ACC112 (cell line): Measurements from ENCODE around the gene PHF21B.

ENCODE experiments used
- H2AFZ ChIP-seq: fragments of 200-600 bp; sonication (generic); one replicate; pipeline ENCODE4 v1.6.0; 2017; ENCODE audit warnings: antibody characterized with exemption, low read length; ENCODE audit not compliant: unreplicated experiment
- H3K27ac ChIP-seq: fragments of 200-600 bp; sonication (generic); 2 replicates; pipeline ENCODE4 v1.5.1; 2014; ENCODE audit warnings: low read depth, mild to moderate bottlenecking, antibody characterized with exemption, low read length, moderate library complexity
- H3K27me3 ChIP-seq: fragments of 200-600 bp; sonication (generic); 2 replicates; pipeline ENCODE4 v1.6.1; 2014; ENCODE audit warnings: mild to moderate bottlenecking, antibody characterized with exemption, low read length, moderate library complexity, mixed read lengths; ENCODE audit not compliant: insufficient read depth
- H3K36me3 ChIP-seq: fragments of 200-600 bp; sonication (generic); 2 replicates; pipeline ENCODE4 v1.6.1; 2016; ENCODE audit warnings: mild to moderate bottlenecking, antibody characterized with exemption, low read length, moderate library complexity, mixed read lengths; ENCODE audit not compliant: insufficient read depth
- H3K4me1 ChIP-seq: fragments of 200-600 bp; sonication (generic); one replicate; pipeline ENCODE4 v1.6.1; 2016; ENCODE audit warnings: low read length, mixed read lengths; ENCODE audit not compliant: insufficient read depth, unreplicated experiment, control insufficient read depth
- H3K4me3 ChIP-seq: fragments of 200-600 bp; sonication (generic); 2 replicates; pipeline ENCODE4 v1.5.1; 2014; ENCODE audit warnings: mild to moderate bottlenecking, low read depth, low read length
- H3K79me2 ChIP-seq: fragments of 200-600 bp; sonication (generic); one replicate; pipeline ENCODE4 v1.6.0; 2016; ENCODE audit warnings: low read length; ENCODE audit not compliant: control insufficient read depth, unreplicated experiment, insufficient read depth

PHF21B gene

DNA sequence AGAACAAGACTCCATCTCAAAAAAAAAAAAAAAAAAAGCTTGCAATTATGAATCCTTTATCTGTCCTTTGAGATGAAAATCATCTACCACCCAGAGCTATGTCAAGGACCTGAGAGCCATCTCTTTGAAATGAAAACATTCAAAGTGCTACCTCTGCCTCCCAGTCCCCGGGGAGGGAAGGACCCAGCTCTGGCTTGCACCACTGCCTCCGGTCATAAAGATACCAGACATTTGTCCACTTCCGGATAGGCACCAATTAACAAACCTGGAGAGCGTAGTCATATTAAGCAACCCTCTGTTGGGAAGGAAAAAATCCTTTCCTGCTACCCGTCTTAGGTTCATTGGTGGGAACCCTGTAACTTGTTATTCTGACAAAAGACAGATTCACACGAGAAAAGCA, 158.9 kb downstream of the PHF21B start:
- no peaks in the 10 kb centered on the region for H3K79me2 ChIP-seq
- no peak overlapping the region for H3K4me3 ChIP-seq
- H3K4me1 ChIP-seq = peaks cover 3% of the 10 kb centered on the region
- H3K36me3 ChIP-seq = no peaks in the 10 kb centered on the region
- no peak overlapping the region for H2AFZ ChIP-seq
- no peak overlapping the region for H3K27ac ChIP-seq
- no peaks in the 10 kb centered on the region for H3K27me3 ChIP-seq

DNA sequence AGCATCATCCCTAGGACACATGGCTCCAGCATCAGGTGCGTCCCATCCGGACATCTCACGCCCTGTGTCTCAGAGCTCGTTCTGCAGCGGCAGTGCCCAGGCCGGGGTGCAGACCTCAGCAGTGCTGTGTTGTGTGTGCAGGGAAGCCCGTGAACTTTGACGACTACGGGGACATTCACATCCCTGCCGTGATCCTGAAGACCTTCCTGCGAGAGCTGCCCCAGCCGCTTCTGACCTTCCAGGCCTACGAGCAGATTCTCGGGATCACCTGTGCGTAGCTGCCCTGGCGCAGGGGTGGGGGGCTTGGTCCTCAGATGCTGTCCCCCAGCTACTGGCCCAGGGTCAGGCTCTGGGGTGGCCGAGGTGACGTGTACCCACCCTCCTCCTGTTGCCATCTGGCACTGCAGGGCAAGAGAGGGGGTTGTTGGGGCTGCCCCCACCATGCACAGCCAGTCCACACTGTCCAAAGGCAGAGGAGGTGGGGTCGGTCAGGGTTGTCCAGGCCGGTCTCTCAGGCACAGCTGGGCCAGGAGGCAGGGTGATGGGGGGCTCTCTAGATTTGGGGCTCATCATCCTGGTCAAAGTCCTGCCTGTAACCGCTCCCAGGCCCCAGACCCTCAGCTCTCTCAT, 160.9 kb downstream of the PHF21B start:
- no peaks in the 10 kb centered on the region for H3K79me2 ChIP-seq
- H3K4me1 ChIP-seq = peaks cover 3% of the 10 kb centered on the region
- no peak overlapping the region for H3K27ac ChIP-seq
- H2AFZ ChIP-seq = no peak overlapping the region
- no peaks in the 10 kb centered on the region for H3K36me3 ChIP-seq
- H3K27me3 ChIP-seq = no peaks in the 10 kb centered on the region
- no peak overlapping the region for H3K4me3 ChIP-seq

DNA sequence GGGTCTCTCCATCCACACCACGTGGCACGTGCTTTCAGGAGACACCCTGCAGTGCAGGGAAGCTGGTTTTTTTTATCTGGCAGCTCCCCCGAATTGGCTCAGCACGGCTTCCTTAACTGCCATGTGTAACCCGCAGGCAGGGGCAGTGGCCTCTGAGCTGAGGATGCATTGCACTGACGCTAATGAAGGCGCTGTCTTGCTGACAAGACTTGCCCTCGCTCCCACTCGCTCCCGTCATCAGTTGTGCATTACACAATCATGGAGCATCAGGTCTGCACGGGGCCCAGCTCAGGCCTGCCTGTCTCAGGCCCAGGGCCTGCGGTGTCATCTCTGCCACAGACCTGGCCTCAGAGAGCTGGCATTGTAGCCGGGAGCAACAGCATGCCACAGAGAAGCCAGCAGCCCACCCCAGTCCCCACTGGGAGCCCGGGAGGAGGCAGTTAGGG, 161.5 kb downstream of the PHF21B start:
- no peaks in the 10 kb centered on the region for H3K27me3 ChIP-seq
- no peaks in the 10 kb centered on the region for H3K36me3 ChIP-seq
- H3K4me3 ChIP-seq = no peak overlapping the region
- no peak overlapping the region for H2AFZ ChIP-seq
- H3K27ac ChIP-seq = no peak overlapping the region
- H3K4me1 ChIP-seq = peaks cover under 1% of the 10 kb centered on the region
- no peaks in the 10 kb centered on the region for H3K79me2 ChIP-seq

DNA sequence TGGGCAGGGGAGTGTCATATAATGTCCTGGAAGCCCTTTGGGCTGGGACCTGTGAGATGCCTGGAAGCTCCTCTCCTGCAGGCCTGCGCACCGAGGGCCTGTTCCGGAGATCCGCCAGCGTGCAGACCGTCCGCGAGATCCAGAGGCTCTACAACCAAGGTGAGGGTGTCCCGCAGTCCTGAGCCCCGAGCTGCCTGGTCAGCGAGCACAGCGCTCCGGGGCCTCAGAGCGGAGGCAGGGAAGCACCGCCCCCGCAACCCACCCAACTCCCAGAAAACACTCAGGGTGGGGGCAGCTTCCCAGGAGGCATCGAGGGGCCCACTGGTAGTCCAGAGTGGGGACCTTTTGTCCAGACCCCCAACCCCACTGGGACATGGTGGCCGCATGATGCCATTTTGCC, 161.9 kb downstream of the PHF21B start:
- Histone ChIP-seq H3K27ac (no peak overlapping the region), H3K36me3 (no peaks in the 10 kb centered on the region), H3K4me3 (no peak overlapping the region), H2AFZ (no peak overlapping the region), H3K79me2 (no peaks in the 10 kb centered on the region), H3K27me3 (no peaks in the 10 kb centered on the region), H3K4me1 (no peaks in the 10 kb centered on the region)

DNA sequence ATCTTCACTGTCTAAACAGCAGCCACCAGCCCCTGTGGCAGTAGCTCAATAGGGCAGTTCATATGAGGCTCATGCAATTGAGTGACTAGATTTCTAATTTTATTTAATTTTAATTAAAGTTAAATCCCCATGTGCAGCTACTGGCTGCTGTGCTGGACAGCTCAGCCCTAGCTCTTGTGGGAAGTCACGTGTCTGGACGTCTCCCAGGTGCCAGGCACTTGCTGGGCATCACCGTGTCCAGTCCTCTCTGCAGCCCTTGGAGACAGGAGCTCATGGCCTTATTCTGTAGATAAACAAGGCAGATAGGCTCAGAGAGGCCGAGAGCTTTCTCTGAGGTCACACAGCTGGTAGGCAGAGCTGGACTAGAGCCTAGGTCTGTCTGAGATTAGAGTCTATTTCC, 162.4 kb downstream of the PHF21B start:
- Histone ChIP-seq H2AFZ (no peak overlapping the region), H3K27me3 (no peaks in the 10 kb centered on the region), H3K27ac (no peak overlapping the region), H3K36me3 (no peaks in the 10 kb centered on the region), H3K79me2 (no peaks in the 10 kb centered on the region), H3K4me3 (no peak overlapping the region), H3K4me1 (no peaks in the 10 kb centered on the region)

DNA sequence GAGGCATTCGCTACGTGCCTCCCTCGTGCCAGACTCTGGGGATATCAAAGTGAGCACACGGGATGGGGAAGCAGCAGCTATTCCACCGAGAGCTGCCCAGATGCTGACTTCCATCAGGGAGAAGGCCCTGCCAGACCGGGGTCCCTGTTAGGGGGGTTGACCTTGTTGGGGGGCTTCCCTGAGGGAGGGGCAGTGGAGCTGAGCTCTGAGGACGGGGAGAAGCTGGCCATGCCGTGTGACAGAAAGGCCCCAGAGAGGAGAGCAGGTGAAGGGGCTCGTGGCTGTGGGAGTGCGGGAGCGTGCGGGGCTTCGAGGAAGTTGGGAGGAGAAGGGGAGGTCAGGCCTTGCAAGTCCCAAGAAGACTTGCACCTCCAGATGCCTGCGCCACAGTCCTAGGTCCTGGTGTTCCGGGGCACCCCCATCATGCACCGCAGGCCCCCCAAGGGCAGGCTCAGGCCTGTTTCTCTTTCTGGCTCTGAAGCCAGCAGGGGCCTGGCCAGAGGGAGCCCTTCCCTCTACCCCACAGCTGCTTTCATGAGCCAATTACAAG, 163.0 kb downstream of the PHF21B start:
- H3K4me3 ChIP-seq = no peak overlapping the region
- H3K4me1 ChIP-seq = no peaks in the 10 kb centered on the region
- H3K27ac ChIP-seq = no peak overlapping the region
- no peak overlapping the region for H2AFZ ChIP-seq
- no peaks in the 10 kb centered on the region for H3K27me3 ChIP-seq
- H3K79me2 ChIP-seq = no peaks in the 10 kb centered on the region
- no peaks in the 10 kb centered on the region for H3K36me3 ChIP-seq

DNA sequence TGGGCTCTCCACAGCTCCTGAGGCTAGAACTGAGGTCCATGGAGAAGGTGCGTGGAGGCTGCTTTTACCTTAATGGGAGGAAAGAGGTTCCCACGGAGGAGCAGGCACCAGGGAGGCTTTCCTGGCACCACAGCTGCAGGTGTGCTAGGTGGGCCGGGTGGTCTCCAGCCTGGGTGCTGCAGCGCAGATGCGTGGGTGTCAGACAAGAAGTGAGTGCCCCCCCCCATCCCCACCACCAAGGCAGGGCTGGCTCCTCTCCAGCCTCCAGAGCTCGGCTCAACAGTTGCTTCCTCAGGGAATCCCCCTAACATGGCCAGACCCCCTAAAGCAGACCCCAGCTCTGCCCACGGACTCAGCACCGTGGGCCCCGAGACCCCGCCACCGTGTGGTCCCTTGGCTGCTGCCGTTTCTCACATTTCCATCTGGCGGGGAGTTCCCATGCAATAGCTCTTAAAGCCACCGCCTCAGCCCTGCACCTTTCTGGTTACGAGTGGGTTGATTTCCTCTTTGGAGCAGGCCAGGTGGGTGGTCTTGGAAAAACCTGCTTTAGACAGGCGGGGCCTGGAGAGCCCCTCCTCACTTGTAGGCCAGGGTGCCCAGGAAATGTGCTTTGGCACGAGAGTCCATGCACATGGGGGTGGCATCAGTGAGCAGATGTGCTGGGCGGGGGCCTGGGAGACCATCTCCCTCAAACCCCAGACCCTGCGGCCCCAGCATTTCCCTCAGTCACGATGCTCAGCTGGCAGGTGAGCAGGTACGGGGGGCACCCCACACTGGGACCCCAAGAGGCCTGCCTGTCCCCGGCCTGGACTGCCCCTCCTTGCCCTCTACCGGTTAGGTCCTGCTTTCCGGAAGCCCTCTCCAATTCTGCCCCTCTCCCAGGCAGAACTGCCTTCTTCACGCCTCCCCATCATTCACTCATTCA, 163.7 kb downstream of the PHF21B start:
- Histone ChIP-seq H3K4me3 (no peak overlapping the region), H3K27ac (no peak overlapping the region), H3K27me3 (no peaks in the 10 kb centered on the region), H3K36me3 (no peaks in the 10 kb centered on the region), H2AFZ (no peak overlapping the region), H3K79me2 (no peaks in the 10 kb centered on the region), H3K4me1 (no peaks in the 10 kb centered on the region)

DNA sequence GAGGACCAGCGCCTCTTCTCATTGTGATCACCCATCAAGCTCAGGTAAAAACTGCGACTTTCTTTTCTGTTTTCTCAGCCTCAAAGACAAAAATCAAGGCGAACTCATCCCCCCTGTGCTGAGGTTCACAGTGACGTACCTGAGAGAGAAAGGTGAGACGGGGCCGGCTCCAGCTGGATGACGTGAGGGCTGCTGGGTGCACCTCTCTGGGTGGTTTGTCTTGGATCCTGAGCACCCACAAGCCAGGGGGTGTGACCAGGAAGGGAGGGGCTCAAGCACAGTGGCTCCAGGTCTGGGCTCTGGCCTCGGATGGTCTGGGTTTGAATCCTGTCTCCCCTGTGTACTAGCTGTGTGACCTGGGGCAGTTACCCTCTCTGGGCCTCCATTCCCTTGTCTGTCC, 164.6 kb downstream of the PHF21B start:
- Histone ChIP-seq H3K27me3 (peaks cover 3% of the 10 kb centered on the region; the same call in 1 of the 2 replicates), H3K36me3 (no peaks in the 10 kb centered on the region), H3K27ac (no peak overlapping the region), H2AFZ (no peak overlapping the region), H3K4me1 (no peaks in the 10 kb centered on the region), H3K79me2 (no peaks in the 10 kb centered on the region), H3K4me3 (no peak overlapping the region)

DNA sequence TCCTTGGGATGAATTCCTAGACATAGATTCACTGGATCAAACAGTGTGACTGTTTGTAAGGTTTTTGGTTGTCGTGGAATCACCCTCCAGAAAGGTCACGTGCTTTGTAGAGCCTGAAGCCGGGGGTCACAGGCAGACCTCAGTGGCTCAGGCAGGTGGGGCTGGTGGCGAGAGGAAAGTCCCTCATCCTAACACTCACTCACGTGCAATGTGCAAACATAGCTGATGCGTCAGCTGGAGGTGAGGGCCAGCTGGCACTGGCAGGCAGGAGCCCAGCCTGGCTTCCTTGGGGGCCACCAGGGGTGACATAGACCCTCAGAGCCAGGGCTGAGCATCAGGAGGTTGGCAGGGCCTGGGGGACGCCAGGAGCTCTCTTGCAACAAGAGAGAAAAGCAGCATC, 167.4 kb downstream of the PHF21B start:
- Histone ChIP-seq H3K36me3 (no peaks in the 10 kb centered on the region), H2AFZ (no peak overlapping the region), H3K79me2 (no peaks in the 10 kb centered on the region), H3K27me3 (peaks cover 13% of the 10 kb centered on the region), H3K4me3 (no peak overlapping the region), H3K27ac (no peak overlapping the region), H3K4me1 (no peaks in the 10 kb centered on the region)

DNA sequence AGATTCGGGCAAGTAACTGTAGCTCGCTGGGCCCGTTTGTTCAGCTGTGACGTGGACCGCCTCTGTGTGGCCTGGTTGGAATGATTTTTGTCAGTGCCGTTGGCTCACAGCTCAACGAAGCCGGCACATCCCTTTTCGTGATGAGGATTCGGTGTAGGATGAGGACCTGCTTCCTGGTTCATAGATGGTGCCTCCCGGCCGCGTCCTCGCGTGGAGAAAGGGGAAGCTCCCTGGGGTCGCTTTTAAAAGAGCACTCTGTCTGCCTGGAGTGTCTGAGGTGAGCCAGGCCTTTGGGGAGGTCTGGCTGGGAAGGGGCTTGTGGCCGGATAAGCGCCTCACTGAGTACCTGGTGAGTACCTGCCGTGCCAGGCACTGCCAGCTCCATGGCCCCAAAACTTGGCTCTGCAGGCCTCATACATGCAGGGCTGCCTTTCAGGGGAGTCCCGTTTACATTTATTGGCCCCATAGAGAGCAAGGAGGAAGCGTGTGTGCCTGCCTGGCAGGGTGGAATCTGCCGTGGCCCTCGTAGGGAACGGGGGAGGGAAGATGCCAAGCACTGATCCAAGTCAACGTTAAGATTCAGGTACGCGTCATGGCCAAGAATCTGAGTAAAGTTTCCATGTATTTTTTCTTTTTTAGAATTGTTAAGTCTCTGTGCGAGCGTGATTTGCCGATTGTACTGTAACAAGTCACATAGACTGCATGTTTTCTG, 169.0 kb downstream of the PHF21B start:
- Histone ChIP-seq H3K27me3 (peaks cover 16% of the 10 kb centered on the region), H3K4me3 (no peak overlapping the region), H2AFZ (no peak overlapping the region), H3K36me3 (no peaks in the 10 kb centered on the region), H3K79me2 (no peaks in the 10 kb centered on the region), H3K4me1 (no peaks in the 10 kb centered on the region), H3K27ac (no peak overlapping the region)
